ENCODE data around the gene DCAF11.

Gene DCAF11

GRCh38 chr14:24145219-24145618 is 30.6 kb downstream of the DCAF11 start:
- Histone ChIP-seq H3K9ac (ENCODE audit: low read length) (no peak overlapping the region), H3K9me3 (ENCODE audit: insufficient read depth, low read depth, low read length) (no peaks in the 10 kb centered on the region), H2BK120ac (ENCODE audit: insufficient read depth, low read length, poor library complexity) (no peak overlapping the region), H3K4me3 (ENCODE audit: low read depth, low read length) (no peak overlapping the region), H3K27me3 (ENCODE audit: insufficient read depth, low read length) (no peaks in the 10 kb centered on the region), H3K4me1 (ENCODE audit: control insufficient read depth in 1 of 2, insufficient read depth in 2 of 2, low read length in 2 of 2) (peaks cover 10 to 16% of the 10 kb centered on the region in 2 experiments), H3K36me3 (ENCODE audit: control insufficient read depth in 1 of 2, insufficient read depth in 2 of 2, low read length in 2 of 2) (peaks cover 13 to 19% of the 10 kb centered on the region in 2 experiments), H3K23ac (ENCODE audit: low read length) (no peak overlapping the region), H2AFZ (ENCODE audit: insufficient read depth, low read length, poor library complexity) (no peak overlapping the region), H3K14ac (ENCODE audit: low read length) (no peak overlapping the region), H4K91ac (ENCODE audit: low read depth, low read length) (no peak overlapping the region), H3K4me2 (ENCODE audit: low read length) (no peak overlapping the region), H2BK5ac (ENCODE audit: low read depth, low read length, poor library complexity) (no peak overlapping the region), H2BK12ac (ENCODE audit: low read length) (no peak overlapping the region), H4K12ac (ENCODE audit: low read depth, low read length) (no peak overlapping the region), H2AK5ac (ENCODE audit: low read length) (no peak overlapping the region), H3K4ac (ENCODE audit: low read depth, low read length) (no peak overlapping the region), H3K18ac (ENCODE audit: low read length) (no peak overlapping the region), H3K79me1 (ENCODE audit: low read length) (peaks cover 21% of the 10 kb centered on the region), H4K8ac (ENCODE audit: low read depth, low read length) (no peak overlapping the region), H3K27ac (ENCODE audit: low read depth, low read length) (no peak overlapping the region), H3K79me2 (ENCODE audit: control insufficient read depth, insufficient read depth, low read length, poor library complexity) (peaks cover 19% of the 10 kb centered on the region)
- DNase-seq = no peak
- WGBS (ENCODE audit: extremely low coverage, insufficient coverage, insufficient read length) = no CpG with 5 or more reads among the region's 2 CpGs

GRCh38 chr14:24145690-24146452 is 31.3 kb downstream of the DCAF11 start:
- peak overlapping the region; percentile 71 for H2AFZ ChIP-seq (ENCODE audit: insufficient read depth, low read length, poor library complexity)
- peak overlapping the region; percentile 85 for H2BK5ac ChIP-seq (ENCODE audit: low read depth, low read length, poor library complexity)
- H3K79me2 ChIP-seq (ENCODE audit: control insufficient read depth, insufficient read depth, low read length, poor library complexity) = peaks cover 18% of the 10 kb centered on the region
- peaks cover 19% of the 10 kb centered on the region for H3K79me1 ChIP-seq (ENCODE audit: low read length)
- H4K12ac ChIP-seq (ENCODE audit: low read depth, low read length) = peak overlapping the region; percentile 66
- peak overlapping the region; percentile 89 for H3K9ac ChIP-seq (ENCODE audit: low read length)
- peak overlapping the region; percentile 89 for H3K14ac ChIP-seq (ENCODE audit: low read length)
- H2BK12ac ChIP-seq (ENCODE audit: low read length) = no peak overlapping the region
- WGBS (ENCODE audit: extremely low coverage, insufficient coverage, insufficient read length) = no CpG with 5 or more reads among the region's 9 CpGs
- H3K36me3 ChIP-seq (ENCODE audit: control insufficient read depth in 1 of 2, insufficient read depth in 2 of 2, low read length in 2 of 2) = peaks cover 19 to 25% of the 10 kb centered on the region in 2 experiments
- peak overlapping the region; percentile 16 for H3K18ac ChIP-seq (ENCODE audit: low read length)
- H3K9me3 ChIP-seq (ENCODE audit: insufficient read depth, low read depth, low read length) = no peaks in the 10 kb centered on the region
- H2AK5ac ChIP-seq (ENCODE audit: low read length) = no peak overlapping the region
- H4K91ac ChIP-seq (ENCODE audit: low read depth, low read length) = peak overlapping the region; percentile 88
- DNase-seq = peak; percentile 14 to 43
- peak overlapping the region; percentile 88 for H4K8ac ChIP-seq (ENCODE audit: low read depth, low read length)
- peak overlapping the region; percentile 66 for H3K27ac ChIP-seq (ENCODE audit: low read depth, low read length)
- peak overlapping the region; percentile 76 for H3K4me3 ChIP-seq (ENCODE audit: low read depth, low read length)
- H3K23ac ChIP-seq (ENCODE audit: low read length) = no peak overlapping the region
- H2BK120ac ChIP-seq (ENCODE audit: insufficient read depth, low read length, poor library complexity) = no peak overlapping the region
- peaks cover 10 to 16% of the 10 kb centered on the region in 2 experiments for H3K4me1 ChIP-seq (ENCODE audit: control insufficient read depth in 1 of 2, insufficient read depth in 2 of 2, low read length in 2 of 2)
- H3K27me3 ChIP-seq (ENCODE audit: insufficient read depth, low read length) = no peaks in the 10 kb centered on the region
- H3K4ac ChIP-seq (ENCODE audit: low read depth, low read length) = peak overlapping the region; percentile 13
- H3K4me2 ChIP-seq (ENCODE audit: low read length) = peak overlapping the region; percentile 95

- Histone ChIP-seq H3K79me1 (ENCODE audit: low read length) (peaks cover 15% of the 10 kb centered on the region), H2BK120ac (ENCODE audit: insufficient read depth, low read length, poor library complexity) (peak within 1 kb of the TSS; percentile 43), H3K18ac (ENCODE audit: low read length) (peak within 1 kb of the TSS; percentile 52), H3K4me1 (ENCODE audit: control insufficient read depth in 1 of 2, insufficient read depth in 2 of 2, low read length in 2 of 2) (peaks cover 10 to 16% of the 10 kb centered on the region in 2 experiments), H3K79me2 (ENCODE audit: control insufficient read depth, insufficient read depth, low read length, poor library complexity) (peaks cover 14% of the 10 kb centered on the region), H3K4ac (ENCODE audit: low read depth, low read length) (peak within 1 kb of the TSS; percentile 93), H3K9ac (ENCODE audit: low read length) (peak within 1 kb of the TSS; percentile 97), H3K36me3 (ENCODE audit: control insufficient read depth in 1 of 2, insufficient read depth in 2 of 2, low read length in 2 of 2) (peaks cover 26 to 31% of the 10 kb centered on the region in 2 experiments), H3K14ac (ENCODE audit: low read length) (peak within 1 kb of the TSS; percentile 89), H4K8ac (ENCODE audit: low read depth, low read length) (peak within 1 kb of the TSS; percentile 88), H3K27ac (ENCODE audit: low read depth, low read length) (peak within 1 kb of the TSS; percentile 80), H3K23ac (ENCODE audit: low read length) (no peak within 1 kb of the TSS), H2AFZ (ENCODE audit: insufficient read depth, low read length, poor library complexity) (peak within 1 kb of the TSS; percentile 89), H3K27me3 (ENCODE audit: insufficient read depth, low read length) (no peaks in the 10 kb centered on the region), H3K4me3 (ENCODE audit: low read depth, low read length) (peak within 1 kb of the TSS; percentile 90), H3K4me2 (ENCODE audit: low read length) (peak within 1 kb of the TSS; percentile 98), H2AK5ac (ENCODE audit: low read length) (no peak within 1 kb of the TSS), H2BK5ac (ENCODE audit: low read depth, low read length, poor library complexity) (peak within 1 kb of the TSS; percentile 85), H4K91ac (ENCODE audit: low read depth, low read length) (peak within 1 kb of the TSS; percentile 88), H2BK12ac (ENCODE audit: low read length) (no peak within 1 kb of the TSS), H3K9me3 (ENCODE audit: insufficient read depth, low read depth, low read length) (peaks cover 3% of the 10 kb centered on the region), H4K12ac (ENCODE audit: low read depth, low read length) (peak within 1 kb of the TSS; percentile 66)
- peak; percentile 95 to 96 for DNase-seq
- WGBS (ENCODE audit: extremely low coverage, insufficient coverage, insufficient read length) = no CpG with 5 or more reads among the region's 25 CpGs
Measured at GRCh38 chr14:24146453-24146977, 31.9 kb downstream of the DCAF11 start, which contains the start of gene PSME2. Gene PSME2, minus strand, starts transcription at chr14:24146610. Its CDS starts 29 bp downstream, at chr14:24146581.

- H3K4me1 ChIP-seq (ENCODE audit: control insufficient read depth in 1 of 2, insufficient read depth in 2 of 2, low read length in 2 of 2) = peaks cover 10 to 16% of the 10 kb centered on the region in 2 experiments
- peaks cover 13% of the 10 kb centered on the region for H3K79me1 ChIP-seq (ENCODE audit: low read length)
- no CpG with 5 or more reads among the region's 57 CpGs for WGBS (ENCODE audit: extremely low coverage, insufficient coverage, insufficient read length)
- peak within 1 kb of the TSS; percentile 90 for H3K4me3 ChIP-seq (ENCODE audit: low read depth, low read length)
- peak; percentile 99 to 100 for DNase-seq
- H4K8ac ChIP-seq (ENCODE audit: low read depth, low read length) = peak within 1 kb of the TSS; percentile 88
- H3K27me3 ChIP-seq (ENCODE audit: insufficient read depth, low read length) = no peaks in the 10 kb centered on the region
- peaks cover 14% of the 10 kb centered on the region for H3K79me2 ChIP-seq (ENCODE audit: control insufficient read depth, insufficient read depth, low read length, poor library complexity)
- peak within 1 kb of the TSS; percentile 80 for H3K27ac ChIP-seq (ENCODE audit: low read depth, low read length)
- H3K9ac ChIP-seq (ENCODE audit: low read length) = peak within 1 kb of the TSS; percentile 97
- H3K9me3 ChIP-seq (ENCODE audit: insufficient read depth, low read depth, low read length) = peaks cover 3% of the 10 kb centered on the region
- peak within 1 kb of the TSS; percentile 52 for H3K18ac ChIP-seq (ENCODE audit: low read length)
- peak within 1 kb of the TSS; percentile 98 for H3K4me2 ChIP-seq (ENCODE audit: low read length)
- peak within 1 kb of the TSS; percentile 14 for H2AK5ac ChIP-seq (ENCODE audit: low read length)
- peak within 1 kb of the TSS; percentile 85 for H2BK5ac ChIP-seq (ENCODE audit: low read depth, low read length, poor library complexity)
- no peak within 1 kb of the TSS for H3K23ac ChIP-seq (ENCODE audit: low read length)
- no peak within 1 kb of the TSS for H2BK12ac ChIP-seq (ENCODE audit: low read length)
- H3K14ac ChIP-seq (ENCODE audit: low read length) = peak within 1 kb of the TSS; percentile 89
- H3K4ac ChIP-seq (ENCODE audit: low read depth, low read length) = peak within 1 kb of the TSS; percentile 93
- peak within 1 kb of the TSS; percentile 89 for H2AFZ ChIP-seq (ENCODE audit: insufficient read depth, low read length, poor library complexity)
- H4K91ac ChIP-seq (ENCODE audit: low read depth, low read length) = peak within 1 kb of the TSS; percentile 88
- peak within 1 kb of the TSS; percentile 43 for H2BK120ac ChIP-seq (ENCODE audit: insufficient read depth, low read length, poor library complexity)
- H3K36me3 ChIP-seq (ENCODE audit: control insufficient read depth in 1 of 2, insufficient read depth in 2 of 2, low read length in 2 of 2) = peaks cover 30 to 36% of the 10 kb centered on the region in 2 experiments
- peak within 1 kb of the TSS; percentile 66 for H4K12ac ChIP-seq (ENCODE audit: low read depth, low read length)
Measured at GRCh38 chr14:24146978-24147760, 32.6 kb downstream of the DCAF11 start, which contains the start of gene RNF31. Gene RNF31, plus strand, starts transcription at chr14:24147498. Its CDS starts 201 bp downstream, at chr14:24147699.
